Stromal cell of bone marrow (primary cell): ENCODE results near the gene ZNF629.
"Not testable (repeated sequence)": the region's sequence is repeated elsewhere in the genome, so short reads cannot be mapped to it uniquely, and the experiment has no call there.

Source experiments
- DNase-seq: peaks from one replicate; pipeline ENCODE4 v3.0.0-alpha.2; 2012; ENCODE audit warnings: low read depth

The ZNF629 gene

GRCh38 chr16:30786936-30787612, at the start of gene ZNF629:
ZNF629 (minus strand) TSS chr16:30787205; CDS start chr16:30784482, 2,723 bp downstream.
- no peak for DNase-seq

- no peak for DNase-seq
These were observed 47.2 kb upstream of the ZNF629 start for GRCh38 chr16:30834130-30834740.

DNA sequence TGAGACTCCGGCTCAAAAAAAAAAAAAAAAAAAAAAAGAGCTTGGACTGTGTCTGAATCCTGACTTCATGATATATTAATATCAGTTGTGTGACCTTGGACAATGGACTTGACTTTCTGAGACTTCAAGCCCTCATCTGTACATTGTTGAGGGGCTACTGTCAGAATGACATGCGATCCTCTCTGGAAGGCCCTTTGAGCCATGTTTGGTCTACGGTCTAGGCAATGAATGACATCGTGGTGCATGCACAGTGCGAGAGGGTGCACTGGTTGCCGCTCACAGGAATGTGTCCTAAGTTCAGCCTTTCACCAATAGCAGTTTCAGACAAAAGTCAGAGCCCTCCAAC, 43.0 kb upstream of the ZNF629 start:
- DNase-seq, result no peak

GRCh38 chr16:30829130-30830071, 42.4 kb upstream of the ZNF629 start:
- DNase-seq, result no peak

DNA sequence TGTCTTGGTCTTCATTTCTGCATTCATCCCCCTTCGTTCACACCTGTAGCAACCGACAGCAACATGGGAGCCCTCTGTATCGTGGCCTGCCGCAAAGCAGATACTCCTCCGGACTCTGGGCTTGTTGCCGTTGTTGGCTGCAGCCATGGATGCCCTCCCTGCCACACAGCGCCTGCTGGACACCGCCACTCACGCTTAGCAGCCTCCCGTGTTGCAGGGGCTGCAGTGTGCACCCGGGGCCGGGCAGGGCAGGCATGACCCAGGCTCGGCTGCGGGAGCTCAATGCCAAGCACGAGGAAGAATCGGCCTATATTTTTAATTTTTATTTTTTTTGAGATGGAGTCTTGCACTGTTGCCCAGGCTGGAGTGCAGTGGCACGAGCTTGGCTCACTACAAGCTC, 34.9 kb upstream of the ZNF629 start:
- DNase-seq, result no peak

- DNase-seq, result not testable (repeated sequence)
These were observed 34.4 kb upstream of the ZNF629 start for GRCh38 chr16:30821441-30821840.

- DNase-seq, result no peak
These were observed 34.0 kb upstream of the ZNF629 start for GRCh38 chr16:30820952-30821421.

DNA sequence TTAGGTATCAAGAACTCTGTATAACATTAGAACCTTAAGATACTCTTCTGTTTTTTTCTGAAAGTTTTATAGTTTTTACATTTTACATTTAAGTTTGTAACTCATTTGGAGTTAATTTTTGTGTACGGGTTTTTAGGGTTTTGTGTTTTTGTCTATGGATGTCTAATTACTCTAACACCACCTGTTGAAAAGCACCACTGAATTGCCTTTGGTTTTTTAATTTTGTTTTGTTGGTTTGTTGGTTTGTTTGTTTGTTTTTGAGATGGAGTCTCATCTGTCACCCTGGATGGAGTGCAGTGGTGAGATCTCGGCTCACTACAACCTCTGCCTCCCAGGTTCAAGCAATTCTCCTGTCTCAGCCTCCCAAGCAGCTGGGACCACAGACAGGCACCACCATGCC, 29.8 kb upstream of the ZNF629 start:
- no peak for DNase-seq

- no peak for DNase-seq
These were observed 26.8 kb upstream of the ZNF629 start for GRCh38 chr16:30813821-30814189.

DNA sequence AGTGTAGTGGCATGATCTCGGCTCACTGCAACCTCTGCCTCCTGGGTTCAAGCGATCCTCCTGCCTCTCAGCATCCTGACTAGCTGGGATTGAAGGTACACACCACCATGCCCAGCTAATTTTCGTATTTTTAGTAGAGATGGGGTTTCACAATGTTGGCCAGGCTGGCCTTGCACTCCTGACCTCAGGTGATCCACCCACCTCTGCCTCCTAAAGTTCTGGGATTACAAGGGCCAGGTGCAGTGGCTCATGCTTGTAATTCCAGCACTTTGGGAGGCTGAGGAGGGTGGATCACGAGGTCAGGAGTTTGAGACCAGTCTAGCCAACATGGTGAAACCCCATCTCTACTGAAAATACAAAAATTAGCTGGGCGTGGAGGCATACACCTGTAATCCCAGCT, 22.7 kb upstream of the ZNF629 start:
- DNase-seq, result not testable (repeated sequence)

- DNase-seq, result not testable (repeated sequence)
These were observed 22.0 kb upstream of the ZNF629 start for GRCh38 chr16:30808890-30809426.

DNA sequence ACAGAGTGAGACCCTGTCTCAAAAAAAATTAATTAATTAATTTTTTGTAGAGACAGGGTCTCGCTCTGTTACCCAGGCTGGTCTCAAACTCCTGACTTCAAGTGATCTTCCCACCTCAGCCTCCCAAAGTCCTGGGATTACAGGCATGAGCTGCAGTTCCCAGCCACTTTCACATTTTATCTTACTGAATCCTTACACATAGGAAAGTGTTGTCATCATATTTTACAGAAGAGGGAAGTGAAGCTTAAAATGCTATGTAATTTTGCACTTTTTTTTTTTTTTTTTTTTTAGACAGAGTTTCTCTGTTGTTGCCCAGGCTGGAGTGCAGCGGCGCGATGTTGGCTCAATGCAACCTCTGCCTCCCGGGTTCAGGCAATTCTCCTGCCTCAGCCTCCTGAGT, 21.1 kb upstream of the ZNF629 start:
- no peak for DNase-seq

DNA sequence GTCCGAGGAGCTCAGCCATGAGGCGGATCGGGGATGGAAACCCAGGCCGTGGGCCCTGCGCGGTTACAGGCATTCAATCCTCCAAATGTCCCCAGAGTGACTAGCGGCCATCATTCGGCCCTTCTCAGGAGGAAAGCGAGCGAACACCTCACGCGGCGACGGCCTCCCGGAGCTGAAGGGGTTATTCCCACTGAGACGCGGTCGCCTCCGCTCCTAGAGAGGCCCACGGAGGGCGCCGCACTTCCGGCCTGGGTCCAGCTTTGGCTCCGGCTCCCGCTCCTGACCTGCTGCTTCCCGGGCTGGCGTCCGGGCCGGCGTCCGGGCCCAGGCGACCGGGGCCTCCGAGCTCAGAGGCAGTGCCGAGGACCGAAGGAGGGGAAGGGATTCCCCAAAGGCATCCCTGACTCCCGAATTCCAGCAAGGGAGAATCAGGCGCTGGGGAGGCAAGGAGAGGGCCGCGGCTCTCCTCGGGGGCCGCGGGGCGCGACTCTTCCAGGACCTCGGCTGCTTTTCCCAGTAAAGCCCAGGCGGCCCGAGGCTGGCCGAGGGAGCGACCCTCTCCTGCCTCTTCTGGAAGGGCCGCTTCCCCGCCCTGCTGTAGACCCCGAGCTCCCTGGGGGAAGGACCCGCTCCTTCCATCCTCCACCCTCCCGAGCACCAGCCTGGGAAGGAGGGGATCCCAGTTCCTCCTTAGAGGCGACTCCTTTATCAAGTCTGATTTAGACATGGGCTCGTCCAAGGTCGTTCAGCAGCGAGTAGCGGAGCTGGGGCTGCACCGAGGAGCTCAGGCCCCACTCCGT, 18.6 kb upstream of the ZNF629 start:
- DNase-seq, result peak; percentile 61

- DNase-seq, result no peak
These were observed 18.0 kb upstream of the ZNF629 start for GRCh38 chr16:30805056-30805369.

- DNase-seq, result no peak
These were observed 15.9 kb upstream of the ZNF629 start for GRCh38 chr16:30802936-30803335.

GRCh38 chr16:30797670-30798309, 10.8 kb upstream of the ZNF629 start:
- no peak for DNase-seq

DNA sequence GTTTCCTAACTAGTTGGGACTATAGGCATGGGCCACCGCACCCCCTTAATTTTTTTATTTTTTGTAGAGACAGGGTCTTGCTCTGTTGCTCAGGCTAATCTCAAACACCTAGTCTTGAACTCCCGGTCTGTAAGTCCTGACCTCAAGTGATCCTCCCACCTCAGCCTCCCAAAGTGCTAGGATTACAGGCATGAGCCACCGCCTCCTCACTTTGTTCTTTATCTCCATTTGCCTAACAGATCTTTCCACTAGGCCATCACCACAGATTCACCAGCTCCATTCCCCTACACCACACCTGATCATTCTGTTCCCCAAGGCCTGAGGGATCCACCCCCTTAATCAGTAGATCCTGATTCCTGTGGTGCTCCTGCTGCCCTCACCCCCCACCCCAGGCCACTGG, 7.6 kb upstream of the ZNF629 start:
- no peak for DNase-seq

GRCh38 chr16:30793508-30794069, 6.6 kb upstream of the ZNF629 start:
- DNase-seq, result no peak

GRCh38 chr16:30787613-30788378, 791 bp upstream of the ZNF629 start:
- DNase-seq, result no peak
